ENCODE measurements around the gene GPC3.

DNA sequence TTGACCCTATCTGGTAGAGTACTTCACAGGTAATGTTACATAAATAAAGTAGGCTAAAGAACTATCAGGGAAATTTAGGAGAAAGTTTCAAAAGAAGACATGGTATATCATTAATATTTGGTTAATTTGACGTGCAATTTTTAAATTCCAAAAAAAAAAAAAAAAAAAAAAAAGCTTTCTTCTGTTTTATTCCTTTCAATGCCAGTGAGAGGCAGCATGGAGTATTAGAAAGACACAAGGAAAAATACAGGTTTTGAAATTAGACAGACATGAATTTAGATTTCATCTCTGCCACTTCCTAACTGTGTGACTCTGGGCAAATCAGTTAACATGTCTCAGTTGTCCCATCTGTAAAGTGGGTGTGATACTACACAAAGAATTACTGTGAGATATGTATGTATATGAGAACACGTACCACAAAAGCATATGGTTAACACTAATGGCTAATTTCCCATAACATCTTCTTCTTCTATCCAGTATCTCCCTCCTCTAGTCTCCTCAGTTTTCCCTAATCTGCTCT, 132.5 kb downstream of the GPC3 start:
- TF ChIP-seq EP300 (IDR thresholded peaks at IDR 0.05; ENCODE audit: borderline replicate concordance) (no peak), CREB1 (IDR thresholded peaks at IDR 0.05; ENCODE audit: low read depth) (no peak), CEBPB (IDR thresholded peaks at IDR 0.05) (no peak), RAD21 (IDR thresholded peaks at IDR 0.05; ENCODE audit: low read depth) (no peak), USF1 (IDR thresholded peaks at IDR 0.05) (no peak), ZBTB7A (IDR thresholded peaks at IDR 0.05; ENCODE audit: low read depth) (no peak), MAX (IDR thresholded peaks at IDR 0.05) (no peak), FOXM1 (IDR thresholded peaks at IDR 0.05; ENCODE audit: borderline replicate concordance, low read depth) (no peak), YY1 (IDR thresholded peaks at IDR 0.05; ENCODE audit: low read depth) (no peak), TCF12 (IDR thresholded peaks at IDR 0.05; ENCODE audit: low read depth) (no peak)
- TF ChIP-seq, protein P1, sequence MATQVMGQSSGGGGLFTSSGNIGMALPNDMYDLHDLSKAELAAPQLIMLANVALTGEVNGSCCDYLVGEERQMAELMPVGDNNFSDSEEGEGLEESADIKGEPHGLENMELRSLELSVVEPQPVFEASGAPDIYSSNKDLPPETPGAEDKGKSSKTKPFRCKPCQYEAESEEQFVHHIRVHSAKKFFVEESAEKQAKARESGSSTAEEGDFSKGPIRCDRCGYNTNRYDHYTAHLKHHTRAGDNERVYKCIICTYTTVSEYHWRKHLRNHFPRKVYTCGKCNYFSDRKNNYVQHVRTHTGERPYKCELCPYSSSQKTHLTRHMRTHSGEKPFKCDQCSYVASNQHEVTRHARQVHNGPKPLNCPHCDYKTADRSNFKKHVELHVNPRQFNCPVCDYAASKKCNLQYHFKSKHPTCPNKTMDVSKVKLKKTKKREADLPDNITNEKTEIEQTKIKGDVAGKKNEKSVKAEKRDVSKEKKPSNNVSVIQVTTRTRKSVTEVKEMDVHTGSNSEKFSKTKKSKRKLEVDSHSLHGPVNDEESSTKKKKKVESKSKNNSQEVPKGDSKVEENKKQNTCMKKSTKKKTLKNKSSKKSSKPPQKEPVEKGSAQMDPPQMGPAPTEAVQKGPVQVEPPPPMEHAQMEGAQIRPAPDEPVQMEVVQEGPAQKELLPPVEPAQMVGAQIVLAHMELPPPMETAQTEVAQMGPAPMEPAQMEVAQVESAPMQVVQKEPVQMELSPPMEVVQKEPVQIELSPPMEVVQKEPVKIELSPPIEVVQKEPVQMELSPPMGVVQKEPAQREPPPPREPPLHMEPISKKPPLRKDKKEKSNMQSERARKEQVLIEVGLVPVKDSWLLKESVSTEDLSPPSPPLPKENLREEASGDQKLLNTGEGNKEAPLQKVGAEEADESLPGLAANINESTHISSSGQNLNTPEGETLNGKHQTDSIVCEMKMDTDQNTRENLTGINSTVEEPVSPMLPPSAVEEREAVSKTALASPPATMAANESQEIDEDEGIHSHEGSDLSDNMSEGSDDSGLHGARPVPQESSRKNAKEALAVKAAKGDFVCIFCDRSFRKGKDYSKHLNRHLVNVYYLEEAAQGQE (IDR thresholded peaks at IDR 0.05; ENCODE audit: low read depth) = no peak

Data from Ishikawa (cell line).